Mesenteric fat pad (tissue), 1 donor: ENCODE results near the gene CROT. TPM values are rescaled to one million over a fixed set of nuclear protein-coding genes. Genes with fewer than 3 reads are reported as not detected.

Experiments
- DNase-seq: peaks from one replicate; pipeline ENCODE4 v3.0.0-alpha.2; 2020; ENCODE audit warnings: low spot score
- total RNA-seq: library from RNA; stranded (reverse); fragmentation: NEBNext Ultra II Directional; extraction: Animal tissue kit (Norgen Biotek cat#: 25700); gene quantifications from one replicate; pipeline ENCODE4 v1.2.1, GENCODE V29; 2021
- donor health status: DM: yes; HTN: yes; CAD: no.

CROT gene
- total RNA-seq, 1 donor from 2014 or later = 8.3 TPM

GRCh38 chr7:87413029-87413428 lies 67.6 kb downstream of the CROT start:
- DNase-seq = no peak

GRCh38 chr7:87413951-87414793 lies 68.7 kb downstream of the CROT start:
- no peak for DNase-seq

DNA sequence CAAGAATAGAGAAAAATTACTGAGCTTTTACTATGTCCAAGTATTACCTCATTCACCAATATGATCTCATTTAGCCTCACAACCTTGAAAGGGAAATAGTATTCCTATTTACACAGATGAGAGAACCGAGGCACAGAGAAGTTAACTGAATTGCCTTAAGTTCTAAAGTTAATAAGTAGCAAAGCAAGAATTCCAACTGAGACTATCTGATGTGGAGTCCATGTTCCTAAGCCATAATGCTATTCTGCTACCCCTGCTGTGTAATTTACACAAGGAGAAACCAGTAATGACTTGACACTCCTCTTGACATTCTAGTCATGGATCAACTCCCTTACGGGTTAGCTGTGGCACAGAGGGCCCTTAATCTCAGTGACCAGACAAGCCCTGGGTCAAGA lies 69.3 kb downstream of the CROT start:
- no peak for DNase-seq

DNA sequence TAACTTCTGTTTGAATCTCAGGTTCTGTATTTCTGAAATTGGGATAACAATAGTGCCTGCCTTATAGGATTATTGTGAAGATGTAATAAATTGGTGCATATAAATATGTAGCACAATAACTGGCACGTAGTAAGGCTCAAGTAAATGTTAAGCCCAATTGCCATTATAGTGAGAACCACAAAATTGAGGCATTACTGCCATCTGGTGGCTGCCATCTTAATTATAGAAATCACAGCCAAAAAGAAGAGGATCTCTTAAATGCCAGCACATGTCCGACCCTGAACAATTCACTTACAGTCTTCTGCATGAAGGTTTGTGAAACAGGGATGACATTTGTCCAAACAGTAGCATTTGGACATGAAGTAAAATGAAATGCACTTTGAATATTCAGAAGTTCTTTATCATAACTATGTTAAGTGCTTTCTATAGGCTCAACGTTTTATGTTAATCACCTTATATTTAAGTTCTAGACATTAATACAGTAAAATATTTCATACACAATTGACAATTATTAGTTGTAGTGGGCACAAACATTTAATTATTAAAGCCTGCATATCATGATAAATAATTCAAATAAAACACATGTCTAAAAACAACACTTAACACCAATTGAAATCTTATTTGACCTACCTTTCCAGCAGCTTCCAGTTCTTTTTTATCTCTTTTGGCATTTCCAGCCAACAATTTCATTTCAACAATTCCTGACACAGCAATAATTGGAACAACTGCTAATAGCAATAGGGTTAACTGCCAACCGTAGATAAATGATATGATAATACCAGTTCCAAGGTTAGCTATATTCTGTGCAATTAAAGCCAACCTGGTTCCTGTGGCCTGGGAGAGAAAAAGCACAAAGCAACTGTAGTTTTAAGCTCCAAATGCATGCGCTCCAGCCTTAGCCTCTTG lies 71.5 kb downstream of the CROT start:
- DNase-seq = no peak

DNA sequence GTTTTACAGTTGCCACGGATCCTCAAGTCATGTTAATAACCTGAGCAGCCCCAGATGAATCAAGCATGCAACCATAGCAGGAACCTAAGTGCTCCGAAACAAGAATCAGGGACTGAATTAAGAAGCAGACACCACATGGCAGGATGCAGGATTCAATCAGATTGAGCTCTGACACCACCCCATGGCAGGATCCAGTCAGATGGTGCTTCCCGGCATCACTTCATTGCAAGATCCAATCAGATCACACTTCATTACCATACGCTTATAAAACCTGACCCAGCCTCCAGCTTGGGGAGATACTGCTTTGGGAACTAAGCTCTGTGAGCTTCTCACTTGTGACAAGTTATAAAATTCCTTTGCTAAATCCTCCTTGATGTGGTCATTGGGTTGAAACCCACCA lies 74.7 kb downstream of the CROT start:
- no peak for DNase-seq

- no peak for DNase-seq
Measured at GRCh38 chr7:87424075-87424474, 78.6 kb downstream of the CROT start.

- no peak for DNase-seq
Measured at GRCh38 chr7:87426160-87426559, 80.7 kb downstream of the CROT start.

GRCh38 chr7:87427288-87427687 lies 81.8 kb downstream of the CROT start:
- no peak for DNase-seq

DNA sequence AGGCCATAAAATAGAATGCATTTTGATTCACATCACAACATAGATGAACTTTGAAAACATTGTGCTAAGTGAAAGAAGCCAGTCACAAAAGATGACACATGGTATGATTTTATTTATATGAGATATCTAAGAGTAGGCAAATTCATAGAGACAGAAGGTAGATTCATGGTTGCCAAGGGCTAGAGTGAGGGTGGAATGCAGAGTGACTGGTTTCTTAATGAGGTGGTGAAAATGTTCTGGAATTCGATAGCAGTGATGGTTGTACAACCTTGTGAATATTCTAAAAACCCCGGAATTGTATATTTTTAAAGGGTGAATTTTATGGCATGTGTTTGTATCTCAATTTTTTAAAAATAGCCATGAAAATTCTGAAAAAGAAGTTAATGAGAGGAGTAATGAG lies 87.1 kb downstream of the CROT start:
- DNase-seq = no peak

GRCh38 chr7:87435546-87435945 lies 90.1 kb downstream of the CROT start:
- DNase-seq = no peak

DNA sequence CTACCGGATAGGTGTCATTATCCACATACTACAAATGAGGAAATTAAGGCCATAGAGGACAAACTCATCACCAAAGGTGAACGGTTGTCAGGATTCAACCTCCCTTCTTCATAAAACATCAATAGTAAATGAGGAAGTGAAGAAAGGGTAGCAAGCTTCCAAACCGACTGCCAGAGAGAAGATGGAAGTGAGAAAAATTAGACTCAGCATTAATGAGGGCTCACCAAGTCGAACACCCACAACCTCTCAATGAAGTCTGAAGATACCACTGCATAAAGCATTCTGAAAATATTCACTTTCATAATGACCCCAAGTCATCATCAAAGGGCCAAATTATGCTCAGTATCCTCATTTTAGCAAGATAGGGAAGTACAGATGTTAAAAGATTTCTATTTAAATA lies 100.4 kb downstream of the CROT start:
- DNase-seq = no peak

DNA sequence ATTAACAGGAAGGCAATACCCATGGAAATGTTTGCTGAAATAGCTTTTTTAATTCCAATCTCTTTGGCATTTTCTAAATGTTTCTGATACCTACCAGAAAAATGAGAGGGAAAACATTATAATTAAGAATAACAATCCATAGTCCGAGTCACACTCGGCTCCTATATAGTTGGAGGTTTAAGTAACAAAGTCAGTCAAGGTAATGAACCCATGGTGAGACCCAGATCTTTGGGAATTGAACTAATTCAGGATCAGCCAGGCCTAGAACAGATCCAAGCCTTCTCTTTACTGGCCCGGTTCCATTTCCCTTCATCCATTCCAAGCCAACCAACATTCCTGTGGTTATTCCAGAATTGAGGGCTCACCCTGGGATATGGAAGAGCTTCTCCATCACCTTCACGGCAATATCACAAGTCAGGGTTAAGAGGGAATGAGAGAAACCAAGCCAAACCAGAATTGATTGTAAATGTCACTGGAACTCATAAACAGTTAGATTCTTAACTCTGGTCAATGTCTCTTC lies 101.7 kb downstream of the CROT start:
- DNase-seq = no peak

DNA sequence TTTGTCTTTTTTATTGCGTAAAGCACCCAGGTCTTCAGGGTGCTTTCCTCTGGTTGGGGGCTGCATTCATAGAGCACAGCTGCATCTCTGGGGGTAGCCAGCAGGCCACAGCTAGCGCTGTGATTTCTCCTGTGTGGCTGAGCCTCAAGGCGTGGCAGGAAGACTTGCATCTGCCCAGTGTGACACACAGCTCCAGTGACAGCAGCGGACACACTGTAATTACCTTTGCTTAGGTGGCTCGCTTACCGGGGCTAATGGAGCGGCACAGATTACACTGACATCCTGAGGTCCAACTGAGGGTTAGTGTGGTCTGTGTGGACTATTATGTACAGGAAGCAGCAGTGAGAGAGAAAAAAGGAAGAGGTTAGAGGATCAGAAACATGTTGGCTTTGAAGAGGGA lies 102.9 kb downstream of the CROT start:
- no peak for DNase-seq

Other genes with a start within 250 kb of the CROT start
- 53.9 TPM for gene DMTF1, start 193.2 kb upstream of the CROT start, total RNA-seq
- 24.4 TPM for gene TMEM243, start 125.9 kb upstream of the CROT start, total RNA-seq
- 1.3 TPM for gene ABCB4, start 130.0 kb downstream of the CROT start, total RNA-seq